NCI-H1105 (cell line): ENCODE data around the gene PNMA8C.
A peak's percentile ranks its signal among the peaks of the same experiment; 100 is the strongest.
"Not testable (repeated sequence)": the region's sequence is repeated elsewhere in the genome, so short reads cannot be mapped to it uniquely, and the experiment has no call there.

Experiments
- DNase-seq: peaks from one replicate; lab custom pipeline; 2025; lab: John Stamatoyannopoulos, UW

PNMA8C gene

GRCh38 chr19:46390121-46390858 is 38.4 kb downstream of the PNMA8C start:
- no peak for DNase-seq

- DNase-seq, result no peak
These were observed 40.2 kb downstream of the PNMA8C start for GRCh38 chr19:46388311-46389095.

- DNase-seq, result no peak
These were observed 41.0 kb downstream of the PNMA8C start for GRCh38 chr19:46387713-46388130.

- DNase-seq, result no peak
These were observed 41.6 kb downstream of the PNMA8C start for GRCh38 chr19:46386996-46387712.

- DNase-seq, result no peak
These were observed 42.6 kb downstream of the PNMA8C start for GRCh38 chr19:46386151-46386550.

- DNase-seq, result no peak
These were observed 43.1 kb downstream of the PNMA8C start for GRCh38 chr19:46385636-46386035.

GRCh38 chr19:46384396-46384795 is 44.3 kb downstream of the PNMA8C start:
- no peak for DNase-seq

- DNase-seq, result no peak
These were observed 44.9 kb downstream of the PNMA8C start for GRCh38 chr19:46383846-46384245.

- no peak for DNase-seq
These were observed 45.4 kb downstream of the PNMA8C start for GRCh38 chr19:46383171-46383815.

- DNase-seq, result no peak
These were observed 46.9 kb downstream of the PNMA8C start for GRCh38 chr19:46381756-46382345.

GRCh38 chr19:46381346-46381745 is 47.4 kb downstream of the PNMA8C start:
- no peak for DNase-seq

GRCh38 chr19:46380690-46381089 is 48.0 kb downstream of the PNMA8C start:
- no peak for DNase-seq

- peak; percentile 20 for DNase-seq
These were observed 50.5 kb downstream of the PNMA8C start for GRCh38 chr19:46378268-46378667.

- DNase-seq, result no peak
These were observed 52.2 kb downstream of the PNMA8C start for GRCh38 chr19:46376241-46377153.

- DNase-seq, result not testable (repeated sequence)
These were observed 53.2 kb downstream of the PNMA8C start for GRCh38 chr19:46375476-46376067.
